C4-2B (cell line): Measurements from ENCODE around the gene SLITRK3.

Source experiments
- H3K27ac ChIP-seq: fragments of 450-650 bp; 2 replicates; pipeline ENCODE4 v1.5.1; 2017
- CTCF ChIP-seq: fragments of 450-650 bp; conservative IDR thresholded peaks from 2 replicates; pipeline ENCODE4 v1.5.1; 2017; ENCODE audit warnings: mild to moderate bottlenecking
- ZFX ChIP-seq: fragments of 450-650 bp; IDR thresholded peaks from 2 replicates; pipeline ENCODE4 v1.6.1; 2017

Gene SLITRK3

GRCh38 chr3:165191491-165191890 lies 4.7 kb downstream of the SLITRK3 start:
- H3K27ac ChIP-seq, result no peak overlapping the region
- TF ChIP-seq CTCF (no peak), ZFX (no peak)

DNA sequence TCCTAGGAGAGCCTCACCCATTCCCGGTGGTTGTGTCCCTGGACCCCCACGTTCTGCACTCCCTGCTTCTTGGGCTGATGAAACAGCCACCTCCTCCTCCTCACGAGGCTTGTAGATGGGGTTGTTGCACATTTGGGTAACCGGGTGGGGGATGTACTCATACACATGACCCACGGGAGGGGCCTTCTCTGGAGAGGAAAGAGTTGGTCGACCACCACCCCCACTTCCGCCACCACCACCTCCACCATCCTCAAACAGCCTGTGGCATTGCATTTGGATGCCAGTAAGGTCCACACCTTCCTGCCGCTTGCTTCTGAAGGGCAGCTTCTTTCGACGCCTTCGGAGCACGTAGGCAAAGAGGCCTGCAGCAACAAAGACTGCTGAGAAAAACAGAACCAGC lies 7.7 kb downstream of the SLITRK3 start:
- TF ChIP-seq ZFX (no peak), CTCF (no peak)
- no peak overlapping the region for H3K27ac ChIP-seq

DNA sequence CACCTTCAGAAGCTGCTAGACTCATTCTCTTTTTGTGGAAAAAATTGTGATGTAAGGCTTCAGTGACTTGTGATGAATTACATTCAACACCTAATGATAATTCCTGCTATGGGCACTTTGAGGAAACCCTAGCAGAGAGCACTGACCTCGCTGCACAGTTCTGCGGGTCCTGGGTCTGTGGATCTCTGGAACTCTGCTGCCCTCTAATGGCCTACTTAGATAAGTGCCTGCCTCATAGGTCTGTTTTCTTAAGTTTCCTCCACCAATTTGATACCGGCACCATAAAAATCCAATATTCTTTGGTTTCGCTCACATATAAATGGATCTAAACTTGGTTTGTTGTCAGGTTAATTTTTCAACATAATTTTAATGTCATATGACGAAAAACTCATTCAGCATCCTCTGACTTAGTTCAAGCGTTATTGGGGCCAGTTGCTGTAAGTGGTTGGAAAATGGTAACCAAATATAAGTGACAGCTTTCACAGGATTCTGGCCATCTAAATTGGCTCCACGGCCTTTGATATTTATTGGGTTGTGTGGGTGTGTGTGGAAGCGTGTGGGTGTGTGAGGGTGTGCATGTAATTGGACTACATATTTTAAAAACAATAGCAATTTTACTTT lies 10.4 kb downstream of the SLITRK3 start:
- TF ChIP-seq ZFX (no peak), CTCF (peak; percentile 95)
- no peak overlapping the region for H3K27ac ChIP-seq

DNA sequence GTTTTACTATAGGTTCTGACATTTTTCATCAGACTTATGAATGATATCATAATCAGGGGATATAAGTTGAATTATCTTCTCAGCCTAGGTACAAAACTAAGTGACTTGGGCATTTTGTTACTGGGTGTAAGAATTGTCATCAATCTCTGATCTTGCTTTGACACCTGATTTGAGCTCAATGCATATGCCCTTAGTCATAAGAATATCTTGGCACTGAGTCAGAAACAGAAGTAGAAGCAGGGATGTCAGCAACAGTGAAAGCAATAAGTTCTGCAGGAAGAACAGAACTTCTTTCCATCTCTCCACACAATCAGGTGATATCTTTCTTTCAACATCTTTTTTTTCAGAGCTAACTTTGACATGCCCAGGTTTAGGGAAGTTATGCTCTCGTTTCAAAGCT lies 14.6 kb downstream of the SLITRK3 start:
- TF ChIP-seq CTCF (no peak), ZFX (no peak)
- H3K27ac ChIP-seq, result no peak overlapping the region

GRCh38 chr3:165170236-165170635 lies 25.9 kb downstream of the SLITRK3 start:
- no peak overlapping the region for H3K27ac ChIP-seq
- TF ChIP-seq CTCF, result no peak
- TF ChIP-seq ZFX, result no peak

DNA sequence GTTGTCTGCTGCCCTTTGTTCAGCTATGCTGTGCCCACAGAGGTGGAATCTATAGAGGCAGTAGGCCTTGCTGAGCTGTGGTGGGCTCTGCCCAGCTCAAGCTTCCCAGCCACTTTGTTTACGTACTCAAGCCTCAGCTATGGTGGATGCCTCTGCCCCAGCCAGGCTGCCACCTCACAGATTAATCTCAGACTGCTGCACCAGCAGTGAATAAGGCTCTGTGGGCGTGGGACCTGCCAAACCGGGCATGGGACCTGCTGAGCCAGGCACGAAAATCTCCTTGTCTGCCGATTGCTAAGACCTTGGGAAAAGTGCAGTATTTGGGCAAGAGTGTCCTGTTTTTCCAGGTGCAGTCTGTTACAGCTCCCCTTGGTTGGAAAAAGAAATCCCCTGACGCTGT lies 26.8 kb downstream of the SLITRK3 start:
- no peak overlapping the region for H3K27ac ChIP-seq
- TF ChIP-seq ZFX (no peak), CTCF (no peak)

GRCh38 chr3:165162883-165163282 lies 33.3 kb downstream of the SLITRK3 start:
- no peak overlapping the region for H3K27ac ChIP-seq
- TF ChIP-seq CTCF (no peak), ZFX (no peak)
